GM19463 (cell line): ENCODE measurements around the gene MB21D2.

ENCODE experiments used
- ATAC-seq: cut with Tn5 transposase; IDR thresholded peaks from one replicate; pipeline ENCODE4 v1.9.1; 2021; ENCODE audit warnings: mild to moderate bottlenecking, moderate library complexity; ENCODE audit not compliant: unreplicated experiment

Gene MB21D2

DNA sequence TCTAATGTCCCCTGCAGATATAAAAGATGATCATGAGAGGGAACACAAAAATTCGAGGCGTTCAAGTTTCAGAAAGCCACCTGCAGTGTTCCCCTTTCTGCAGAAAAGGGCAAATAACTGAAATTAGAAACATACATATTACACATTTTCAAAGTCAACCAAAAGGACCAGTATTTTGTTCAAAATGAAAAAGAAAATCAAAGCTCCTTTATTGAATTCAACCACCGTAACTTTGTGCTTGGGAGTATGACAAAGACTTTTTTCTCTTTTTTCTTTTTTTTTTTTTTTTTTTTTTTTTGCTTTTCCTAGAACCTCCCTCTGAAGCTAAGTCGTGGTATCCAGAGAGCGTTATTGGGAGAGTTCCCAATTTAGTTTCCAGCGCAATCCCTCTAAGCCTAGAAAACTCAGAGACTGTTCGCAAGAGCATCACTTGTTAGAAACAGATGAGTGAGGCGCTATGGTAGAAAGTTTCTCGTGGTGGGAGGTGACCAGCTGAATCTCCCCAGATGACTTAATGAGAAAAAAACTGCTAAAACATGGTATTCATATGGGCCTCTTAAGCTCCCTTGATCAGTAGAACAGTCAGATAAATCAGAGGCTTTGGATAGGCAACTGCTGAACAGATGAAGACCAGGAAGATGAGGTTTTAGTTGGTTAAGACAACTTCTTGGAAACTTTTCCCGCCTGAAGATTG, 77.4 kb downstream of the MB21D2 start:
- ATAC-seq = no peak

DNA sequence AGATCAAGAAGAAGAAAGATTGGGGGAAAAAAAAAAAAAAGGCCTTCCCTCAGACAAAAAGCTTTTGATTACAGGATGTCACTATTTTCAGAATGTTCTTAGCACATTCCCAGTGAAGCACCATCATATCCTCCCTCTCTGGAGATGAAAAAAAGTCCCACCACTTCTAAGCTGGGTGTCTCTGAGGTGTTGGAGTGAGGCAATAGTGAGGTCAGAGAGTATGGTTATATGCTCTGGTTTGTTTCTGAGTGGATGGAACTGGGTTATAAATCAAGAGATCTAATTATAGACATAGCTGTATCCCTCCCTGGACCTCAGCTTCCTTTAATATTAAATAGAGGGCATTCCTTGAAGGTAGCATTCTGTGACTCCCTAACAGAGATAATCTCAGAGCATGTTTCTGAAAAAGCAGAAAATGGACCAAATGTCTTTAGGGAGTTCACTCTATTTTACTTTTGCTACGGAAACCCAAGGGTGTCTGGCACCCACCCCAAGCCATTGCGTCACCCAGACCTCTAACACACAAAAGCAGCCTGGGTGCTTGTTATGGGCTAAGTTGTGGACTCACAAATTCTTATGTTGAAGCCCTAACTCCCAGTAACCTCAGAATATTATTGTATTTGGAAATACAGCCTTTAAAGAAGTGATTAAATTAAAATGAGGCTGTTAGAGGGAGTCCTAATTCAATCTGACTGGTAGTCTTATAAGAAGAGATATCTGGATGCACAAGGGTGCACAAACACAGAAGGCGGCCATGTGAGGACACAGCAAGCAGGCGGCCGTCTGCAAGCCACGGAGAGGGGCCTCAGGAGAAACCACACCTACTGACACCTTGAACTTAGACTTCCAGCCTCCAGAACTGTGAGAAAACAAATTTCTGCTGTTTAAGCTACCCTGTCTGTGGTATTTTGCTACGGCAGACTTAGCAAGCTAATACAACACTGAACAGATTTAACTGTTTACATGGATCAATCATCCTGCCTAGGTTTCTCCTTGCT, 81.5 kb downstream of the MB21D2 start:
- ATAC-seq = no peak

DNA sequence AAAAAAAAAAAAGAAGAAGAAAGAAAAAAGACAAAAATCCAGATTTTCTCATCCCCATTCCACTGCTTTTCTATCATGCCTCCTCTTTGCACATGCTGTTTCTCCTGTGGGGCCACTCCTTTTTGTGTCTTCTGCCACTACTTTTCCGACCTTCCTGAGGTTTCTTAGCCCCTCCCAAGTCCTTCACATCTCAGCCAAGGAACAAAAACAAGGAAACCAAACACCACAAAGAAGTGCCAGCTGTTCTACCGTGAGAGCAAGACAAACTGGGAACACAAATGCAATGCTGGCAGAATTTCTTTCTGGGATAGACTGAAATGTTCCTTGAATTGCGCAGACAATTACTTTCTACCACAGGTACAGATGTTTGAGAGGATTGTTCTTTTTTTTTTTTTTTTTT, 83.2 kb downstream of the MB21D2 start:
- ATAC-seq = no peak

DNA sequence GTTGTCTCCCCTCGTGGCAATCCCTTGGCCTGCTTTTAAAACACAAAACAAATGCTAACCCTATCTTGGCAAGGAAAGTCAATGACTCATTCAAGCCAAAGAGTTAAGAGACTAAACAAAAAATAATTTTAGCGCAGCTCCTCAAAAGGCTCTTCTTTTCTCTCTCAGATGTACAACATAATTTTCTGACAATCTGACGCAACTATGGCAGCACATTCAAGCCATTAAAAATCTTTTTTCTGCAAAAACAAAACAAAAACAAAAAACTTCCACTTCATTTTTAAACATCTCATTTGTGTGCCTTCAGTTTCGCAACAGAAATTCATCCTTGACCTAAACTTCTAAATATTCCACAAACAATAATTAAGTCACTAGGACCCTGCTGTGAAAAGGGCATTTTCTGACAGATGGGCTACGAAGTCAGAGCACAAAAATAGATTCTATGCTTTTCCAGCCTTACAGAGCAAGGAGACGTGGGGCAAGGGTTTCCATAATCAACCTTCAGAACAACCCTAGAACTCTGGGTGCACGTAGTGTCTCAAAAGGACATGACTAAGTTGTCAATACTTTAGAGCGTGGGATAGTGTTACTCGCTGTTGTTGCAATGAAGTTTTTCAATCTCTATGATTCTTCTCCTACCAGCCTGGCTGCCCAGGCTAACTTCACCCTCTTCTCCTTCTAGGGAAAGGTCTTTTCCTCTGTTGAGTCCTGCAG, 84.3 kb downstream of the MB21D2 start:
- no peak for ATAC-seq

DNA sequence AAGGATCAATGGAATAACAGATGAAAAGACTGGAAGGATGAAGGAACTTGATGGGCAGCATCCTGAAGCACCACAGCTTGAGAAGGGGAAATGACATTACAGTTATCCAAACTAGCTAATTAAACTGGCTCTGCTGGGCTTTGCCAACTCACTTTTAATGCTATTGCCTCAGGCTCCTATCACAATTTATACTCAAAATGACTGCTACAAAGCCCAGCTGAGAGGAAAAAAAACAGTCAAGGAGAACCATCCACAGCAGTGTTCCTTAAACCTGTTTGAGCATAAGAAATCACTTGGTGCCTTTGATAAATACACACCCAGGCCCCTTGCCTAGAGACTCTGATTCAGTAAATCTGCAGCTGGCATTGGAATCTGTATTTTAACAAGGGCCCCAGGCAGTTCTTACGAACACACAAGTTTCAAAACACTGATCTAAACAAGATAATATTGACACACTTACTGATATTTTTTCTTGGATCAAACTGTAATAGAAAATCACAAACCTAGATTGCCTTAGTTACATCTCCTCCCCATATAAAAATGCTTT, 85.8 kb downstream of the MB21D2 start:
- no peak for ATAC-seq

DNA sequence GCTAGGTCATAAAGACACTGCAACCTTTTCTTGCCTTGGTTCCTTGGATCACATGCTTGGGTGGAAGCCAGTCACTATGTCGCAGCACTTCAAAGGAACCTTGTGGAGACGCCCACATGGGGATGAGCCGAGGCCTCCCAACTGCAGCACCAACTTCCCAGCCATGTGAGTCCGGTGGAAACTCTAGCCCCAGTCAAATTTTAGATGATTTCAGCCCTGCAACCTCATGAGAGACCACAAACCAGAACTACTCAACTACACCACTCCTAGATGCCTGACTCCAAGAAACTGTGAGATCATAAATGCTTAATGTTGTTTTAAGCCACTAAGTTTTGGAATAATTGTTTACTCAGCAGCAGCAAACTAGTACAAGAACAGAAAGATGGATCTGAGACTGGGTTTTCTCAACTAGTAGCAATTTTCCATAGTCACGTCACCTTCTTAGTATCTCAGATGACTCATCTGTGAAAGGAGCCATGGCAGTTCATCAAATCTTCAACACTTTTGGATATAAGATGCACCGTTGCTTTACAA, 86.5 kb downstream of the MB21D2 start:
- peak; percentile 53 for ATAC-seq

DNA sequence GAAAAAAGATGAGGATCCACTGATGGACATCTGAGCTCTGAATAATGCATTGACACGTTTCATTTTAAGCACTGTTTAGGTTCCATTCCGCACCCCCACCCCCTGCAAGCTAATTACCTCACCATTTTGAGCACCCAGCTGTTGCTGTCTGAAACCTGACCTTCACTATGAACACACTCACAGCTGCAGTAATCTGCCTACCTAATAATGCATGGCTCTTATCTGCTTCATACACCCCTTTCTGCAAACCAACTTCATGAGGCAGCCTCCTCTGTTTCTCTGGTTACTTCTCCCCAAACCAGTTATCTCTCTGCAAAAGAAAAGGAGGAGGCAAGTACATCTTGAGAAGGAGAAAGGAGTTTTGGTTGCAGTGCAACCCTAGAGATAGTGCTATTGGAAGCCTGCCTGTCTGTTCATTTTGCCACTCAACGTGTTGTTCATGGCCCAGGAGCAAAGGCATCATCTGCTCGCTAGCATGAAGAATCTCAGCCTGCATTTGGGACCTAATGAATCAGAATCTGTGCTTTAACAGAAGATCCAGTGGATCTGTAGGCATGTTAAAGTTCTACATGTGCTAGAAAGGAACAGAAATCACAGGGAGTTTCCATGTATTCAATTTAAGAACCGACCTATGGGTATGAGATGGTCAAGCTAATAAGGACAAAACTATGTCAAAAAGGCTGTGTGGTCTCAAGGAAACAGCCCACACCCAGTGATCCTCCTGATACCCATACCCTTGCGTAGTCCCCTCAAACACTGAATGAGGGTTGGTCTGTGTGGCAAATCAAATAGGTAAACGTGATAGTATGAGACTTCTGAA, 87.2 kb downstream of the MB21D2 start:
- ATAC-seq = peak; percentile 55

DNA sequence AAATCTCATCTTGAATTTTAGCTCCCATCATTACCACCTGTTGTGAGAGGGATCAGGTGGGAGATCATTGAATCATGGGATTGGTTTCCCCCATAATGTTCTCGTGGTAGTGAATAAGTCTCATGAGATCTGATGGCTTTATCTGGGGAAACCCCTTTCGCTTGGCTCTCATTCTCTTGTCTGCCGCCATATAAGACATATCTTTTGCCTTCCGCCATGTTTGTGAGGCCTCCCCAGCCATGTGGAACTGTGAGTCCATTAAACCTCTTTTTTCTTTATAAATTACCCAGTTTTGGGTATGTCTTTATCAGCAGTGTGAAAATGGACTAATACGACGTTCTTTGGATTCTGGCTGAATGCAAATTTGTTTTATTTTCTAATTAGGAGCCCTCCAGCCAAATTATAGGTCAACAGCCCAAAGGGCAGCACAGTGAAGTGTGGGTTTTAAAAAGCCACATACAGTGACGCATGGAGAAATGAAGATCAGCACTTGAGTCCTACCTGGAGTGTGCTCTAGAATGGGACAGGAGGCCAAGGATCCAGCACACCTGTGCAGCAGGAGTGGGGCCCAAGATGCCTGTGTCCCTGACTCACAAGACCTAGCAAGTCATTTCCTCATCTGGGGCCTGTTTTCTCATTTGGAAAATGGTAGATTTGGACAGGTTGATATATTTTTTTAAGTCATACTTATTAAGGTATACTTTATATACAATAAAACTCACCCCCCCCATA, 89.6 kb downstream of the MB21D2 start:
- no peak for ATAC-seq

DNA sequence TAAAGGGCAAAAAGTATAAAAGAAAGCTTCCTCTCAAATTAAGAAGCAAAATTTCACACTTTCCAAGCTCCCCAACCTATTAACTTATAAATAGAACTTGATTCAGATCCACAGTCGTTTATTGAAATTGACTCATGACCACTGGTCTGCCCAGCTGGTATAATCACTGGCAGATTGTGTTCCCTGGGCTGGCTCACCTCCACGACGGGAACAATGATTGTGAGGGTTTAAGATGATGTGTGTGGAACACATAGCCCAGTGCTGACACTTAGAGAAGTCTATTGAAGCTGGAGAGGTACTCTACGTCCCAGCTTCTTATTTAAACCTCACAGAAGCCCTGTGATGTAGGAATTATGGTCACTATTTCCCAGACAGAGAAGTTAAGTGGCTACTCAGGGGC, 90.4 kb downstream of the MB21D2 start:
- no peak for ATAC-seq

DNA sequence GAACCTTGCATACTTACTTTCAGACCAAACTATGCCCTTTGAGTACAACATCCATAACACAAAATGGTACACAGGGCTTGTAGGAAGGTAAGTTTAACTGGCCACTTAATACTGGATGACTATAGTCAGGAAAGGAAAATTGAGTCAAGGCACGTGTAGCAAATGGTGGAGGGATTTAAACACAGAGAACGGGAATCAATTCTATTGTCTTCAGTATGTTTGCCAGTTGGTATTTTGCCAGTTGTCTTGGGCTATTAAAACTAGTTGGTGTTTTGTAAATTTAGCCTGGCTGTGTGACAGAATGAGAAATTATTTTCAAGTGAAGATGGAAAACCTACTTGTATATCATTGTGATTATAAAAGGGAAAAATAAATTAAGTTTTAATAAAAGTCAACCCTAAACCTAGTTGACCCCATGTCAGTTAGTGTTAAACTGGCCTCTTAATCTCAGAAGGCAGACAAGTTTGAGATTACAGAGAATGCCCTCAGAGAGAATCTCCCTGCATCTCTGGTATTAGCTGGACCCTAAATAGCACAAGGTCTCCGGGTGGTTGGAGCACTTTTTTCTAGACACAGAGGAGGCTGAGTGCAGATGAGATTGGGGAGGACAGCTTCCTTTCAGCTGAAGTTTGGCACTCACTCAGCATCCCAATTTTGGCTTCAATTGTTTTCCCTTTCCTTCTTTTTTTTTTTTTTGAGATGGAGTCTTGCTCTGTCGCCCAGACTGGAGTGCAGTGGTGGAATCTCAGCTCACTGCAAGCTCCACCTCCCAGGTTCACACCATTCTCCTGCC, 91.2 kb downstream of the MB21D2 start:
- ATAC-seq = no peak

DNA sequence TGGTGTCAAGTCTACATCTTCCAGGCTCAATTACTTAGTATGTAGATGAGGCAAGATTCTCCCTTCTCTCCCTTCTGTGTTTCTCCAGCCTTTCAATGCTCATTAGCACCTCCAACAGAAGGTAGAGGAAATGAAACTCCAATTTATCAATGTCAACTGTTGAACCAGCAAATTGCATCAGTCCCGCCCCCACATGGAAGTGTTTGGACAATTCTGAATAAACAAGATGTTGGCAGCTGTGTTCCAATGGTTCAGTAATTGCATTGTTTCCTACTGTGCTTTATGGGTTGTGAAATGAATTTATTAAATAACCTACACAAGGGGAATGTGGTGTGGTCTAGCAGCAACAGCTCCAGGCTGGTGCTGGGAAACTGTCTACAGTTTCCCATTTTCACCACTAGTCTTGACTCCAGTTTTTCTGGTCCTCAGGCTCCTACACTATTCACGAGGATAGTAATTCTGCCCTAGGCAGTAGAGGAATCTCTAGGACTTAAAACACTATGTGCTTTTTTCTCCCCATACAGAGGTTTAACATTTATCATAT, 91.9 kb downstream of the MB21D2 start:
- ATAC-seq = peak; percentile 62

DNA sequence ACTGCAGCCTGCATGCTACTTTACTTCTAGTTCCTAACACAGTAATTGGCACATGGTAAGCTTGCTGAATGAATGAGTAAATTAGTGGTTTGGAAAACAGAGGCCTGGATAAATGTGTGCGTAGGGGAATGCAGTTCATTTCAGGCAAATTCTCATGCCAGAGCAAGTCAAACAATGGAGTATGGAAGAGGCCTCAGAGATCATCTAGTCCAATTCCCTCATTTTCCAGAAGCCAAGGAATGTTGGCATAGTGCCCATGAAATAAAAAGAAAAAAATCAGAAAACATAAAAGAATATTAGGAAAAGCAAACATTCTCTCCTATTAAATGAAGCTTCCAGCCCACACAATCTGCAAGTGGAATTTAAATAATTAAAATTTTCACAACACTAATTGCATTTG, 92.4 kb downstream of the MB21D2 start:
- no peak for ATAC-seq

DNA sequence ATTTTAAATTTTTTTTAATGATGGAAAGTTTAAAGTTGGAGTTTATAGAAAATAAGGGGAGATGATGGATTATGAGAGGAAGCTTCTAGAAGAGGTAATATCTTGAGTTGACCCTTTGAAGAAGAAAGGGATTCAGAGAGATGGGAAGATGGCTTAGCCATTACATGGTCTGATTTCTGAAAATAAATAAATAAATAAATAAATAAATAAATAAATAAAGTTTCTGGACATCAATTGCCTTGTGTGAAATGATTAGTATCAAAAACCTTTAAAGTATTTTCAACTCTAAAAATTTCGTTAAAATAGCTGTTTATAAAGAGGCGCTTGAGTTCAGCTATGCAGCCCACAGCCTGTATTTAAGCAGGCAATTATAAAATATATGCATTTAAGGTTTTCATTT, 93.3 kb downstream of the MB21D2 start:
- ATAC-seq = no peak

DNA sequence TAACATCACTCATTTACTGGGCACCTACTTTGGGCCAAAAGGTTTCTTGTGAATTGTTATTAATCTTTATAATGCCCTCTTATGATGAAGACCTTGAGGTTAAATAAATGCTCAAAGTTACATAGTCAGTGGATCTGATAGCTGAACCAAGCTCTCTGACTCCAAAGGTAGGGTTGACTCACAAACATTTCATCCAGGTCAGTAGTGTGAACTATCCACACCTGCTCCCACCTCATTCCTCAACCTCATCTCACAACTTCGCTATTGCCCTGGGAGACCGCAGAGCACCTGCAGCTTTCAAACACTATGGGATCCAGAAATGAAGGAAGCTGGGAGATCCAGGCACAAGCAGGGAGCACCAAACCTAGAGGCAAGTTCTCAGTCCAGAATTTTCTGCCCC, 96.5 kb downstream of the MB21D2 start:
- no peak for ATAC-seq

DNA sequence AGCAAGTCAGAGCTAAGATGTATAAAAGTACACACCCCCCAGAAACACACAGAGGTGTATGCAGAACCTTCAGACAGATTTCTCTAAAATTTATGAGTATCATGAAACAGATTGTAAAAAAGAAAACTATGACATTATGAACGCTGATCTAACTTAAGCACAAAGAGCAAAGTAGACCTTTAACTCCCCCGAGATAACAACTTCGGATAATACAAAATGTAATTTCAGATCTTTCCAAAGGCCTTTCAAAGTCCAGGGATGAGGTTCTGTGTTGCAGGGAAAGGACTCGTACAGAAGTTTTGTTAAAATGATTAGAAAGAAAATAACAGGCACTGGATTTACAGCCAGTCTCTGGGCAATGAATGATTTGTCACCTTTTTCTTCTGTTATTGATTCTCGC, 97.5 kb downstream of the MB21D2 start:
- ATAC-seq = no peak

DNA sequence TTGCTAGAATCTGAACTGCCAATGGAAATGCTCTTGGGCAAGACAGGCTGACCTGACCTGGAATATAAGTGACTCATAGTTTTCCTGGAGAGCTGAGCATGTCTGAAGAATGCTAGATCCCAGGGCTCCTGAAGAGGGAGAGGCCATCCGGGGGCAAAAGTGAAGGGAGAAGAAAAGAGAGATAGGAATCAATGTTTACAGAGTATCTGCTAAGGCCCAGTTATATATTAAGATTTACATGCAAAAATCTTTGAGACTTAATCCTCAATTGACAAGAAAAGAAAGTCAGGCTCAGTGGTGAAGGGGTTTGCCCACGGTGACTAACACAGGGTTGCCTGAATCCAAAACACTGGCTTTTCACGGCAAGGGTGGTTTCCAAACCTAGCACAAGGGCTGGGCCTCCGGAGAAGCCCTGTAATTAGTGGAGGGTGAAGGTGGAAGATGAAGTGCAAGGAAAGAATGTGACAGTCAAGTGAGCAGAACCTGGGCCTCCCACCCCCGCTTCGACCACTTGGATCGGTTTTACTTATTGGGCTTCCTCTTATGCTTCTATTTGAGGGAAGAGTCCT, 98.6 kb downstream of the MB21D2 start:
- peak; percentile 70 for ATAC-seq

DNA sequence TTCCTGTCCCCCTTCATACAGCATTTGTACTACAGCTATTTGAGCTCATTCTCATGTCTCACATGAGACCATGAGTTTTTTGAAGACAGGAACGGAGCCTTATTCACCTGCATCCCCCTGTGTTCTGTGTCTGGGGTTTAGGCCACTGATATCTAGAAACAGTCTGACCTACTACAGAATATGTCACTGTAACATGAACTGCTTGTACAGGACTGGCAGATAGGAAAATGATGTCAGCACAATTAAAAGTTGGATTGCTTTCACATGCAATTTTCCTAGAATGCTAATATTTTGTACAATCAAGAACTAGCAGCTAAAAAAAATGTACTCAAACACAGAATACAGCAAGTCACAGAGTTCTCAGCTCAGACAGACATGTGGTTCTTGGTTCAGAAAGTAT, 99.5 kb downstream of the MB21D2 start:
- ATAC-seq = no peak

DNA sequence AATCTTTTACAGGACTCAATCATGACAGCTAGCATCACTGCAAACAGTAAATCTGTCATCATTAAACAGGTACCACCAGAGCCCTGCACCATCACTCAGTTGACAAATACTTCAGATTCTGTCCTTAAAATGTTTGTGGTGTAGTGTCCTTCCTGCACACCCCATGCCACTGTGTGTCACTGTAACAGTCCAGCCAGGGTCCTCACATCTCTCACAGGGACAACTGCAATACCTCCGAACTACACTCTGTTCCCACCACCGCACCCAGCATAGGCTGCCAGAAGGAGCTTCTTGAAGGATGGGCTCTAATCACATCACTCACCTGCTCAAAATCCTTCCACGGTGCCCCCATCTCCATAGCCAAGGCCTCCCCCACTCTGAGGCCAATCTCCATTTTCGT, 100.2 kb downstream of the MB21D2 start:
- ATAC-seq = no peak
